Stimulated activated CD4-positive, alpha-beta T cell treated with anti-CD3 and anti-CD28 coated beads, Interleukin-2, amount 100 ng/mL, for 24 hours (primary cell): Measurements from ENCODE around the gene RCAN3.
"Not testable (repeated sequence)": the region's sequence is repeated elsewhere in the genome, so short reads cannot be mapped to it uniquely, and the experiment has no call there.

Source experiments
- DNase-seq, 2 donors: peaks; one replicate each; pipeline ENCODE4 v3.0.0-alpha.2; 2020

RCAN3 gene

GRCh38 chr1:24502709-24503058, at the start of gene RCAN3:
Gene RCAN3, plus strand, starts transcription at chr1:24502836. Its CDS starts 11,537 bp downstream, at chr1:24514373.
- DNase-seq, result peak; percentile 88 to 91

- DNase-seq, result no peak
Measured at GRCh38 chr1:24452922-24453485, 49.6 kb upstream of the RCAN3 start.

- DNase-seq, result no peak
Measured at GRCh38 chr1:24454673-24455072, 48.0 kb upstream of the RCAN3 start.

- no peak for DNase-seq
Measured at GRCh38 chr1:24455272-24455671, 47.4 kb upstream of the RCAN3 start.

- DNase-seq, result no peak
Measured at GRCh38 chr1:24457866-24458265, 44.8 kb upstream of the RCAN3 start.

GRCh38 chr1:24459551-24460266, 42.9 kb upstream of the RCAN3 start:
- no peak for DNase-seq

- DNase-seq, result not testable (repeated sequence)
Measured at GRCh38 chr1:24462128-24462527, 40.5 kb upstream of the RCAN3 start.

GRCh38 chr1:24463776-24464735, 38.6 kb upstream of the RCAN3 start:
- no peak for DNase-seq

GRCh38 chr1:24465099-24465498, 37.5 kb upstream of the RCAN3 start:
- no peak for DNase-seq

- no peak for DNase-seq
Measured at GRCh38 chr1:24465638-24466037, 37.0 kb upstream of the RCAN3 start.

GRCh38 chr1:24468685-24469316, 33.8 kb upstream of the RCAN3 start:
- no peak for DNase-seq

- no peak for DNase-seq
Measured at GRCh38 chr1:24470592-24470991, 32.0 kb upstream of the RCAN3 start.

GRCh38 chr1:24472527-24473251, 29.9 kb upstream of the RCAN3 start:
- no peak for DNase-seq

GRCh38 chr1:24474193-24474592, 28.4 kb upstream of the RCAN3 start:
- DNase-seq, result no peak

GRCh38 chr1:24475700-24476099, 26.9 kb upstream of the RCAN3 start:
- DNase-seq, result no peak

- no peak for DNase-seq
Measured at GRCh38 chr1:24476571-24476970, 26.1 kb upstream of the RCAN3 start.

GRCh38 chr1:24477309-24477708, 25.3 kb upstream of the RCAN3 start:
- no peak for DNase-seq

GRCh38 chr1:24481101-24481500, 21.5 kb upstream of the RCAN3 start:
- DNase-seq, result peak; percentile 62 to 65

GRCh38 chr1:24481843-24482610, 20.6 kb upstream of the RCAN3 start:
- DNase-seq, result no peak

GRCh38 chr1:24483441-24483840, 19.2 kb upstream of the RCAN3 start:
- DNase-seq, result no peak

- no peak for DNase-seq
Measured at GRCh38 chr1:24484199-24484598, 18.4 kb upstream of the RCAN3 start.
